Measurements from ENCODE around the gene SH3PXD2A.

DNA sequence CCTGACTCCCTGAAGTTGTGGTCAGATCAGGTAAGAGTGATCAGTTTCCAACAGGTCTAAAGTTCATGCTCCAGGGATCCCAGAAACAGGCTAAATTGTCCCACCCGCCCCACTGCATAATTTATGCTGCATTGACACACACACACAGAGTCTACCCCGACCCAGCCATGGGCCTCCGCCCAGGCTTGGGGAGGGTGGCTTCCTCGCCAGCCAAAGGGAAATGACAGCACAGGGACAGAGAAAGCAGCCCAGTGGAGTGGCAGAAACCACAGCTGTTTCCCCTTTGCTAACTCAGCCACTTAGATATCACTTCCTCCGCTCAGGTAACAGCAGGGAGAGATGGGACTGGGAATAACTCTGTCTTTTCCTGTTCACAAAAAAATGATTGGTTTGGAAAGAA, 9.4 kb downstream of the SH3PXD2A start:
- no peak for TF ChIP-seq CTCF (IDR thresholded peaks at IDR 0.05)
- TF ChIP-seq POLR2A (IDR thresholded peaks at IDR 0.05): no peak
